A673 (cell line): Measurements from ENCODE around the gene SLC52A1.

Experiments
- EZH2 ChIP-seq: fragments of 200-600 bp; sonication (generic); IDR thresholded peaks from 2 replicates; pipeline ENCODE4 v1.6.1; 2017; ENCODE audit warnings: borderline replicate concordance, low read depth, mild to moderate bottlenecking, mixed read lengths, antibody characterized with exemption, low read length; ENCODE audit not compliant: poor library complexity, severe bottlenecking
- TF ChIP-seq, protein P1 (sequence below): fragments of 300-800, 200-600 bp; sonication (generic); conservative IDR thresholded peaks from 2 replicates; pipeline ENCODE4 v1.5.1; 2017; ENCODE audit warnings: low read depth, mild to moderate bottlenecking, antibody characterized with exemption, low read length, moderate library complexity, mixed read lengths

- TF ChIP-seq EZH2 = no peak
- TF ChIP-seq, protein P1, sequence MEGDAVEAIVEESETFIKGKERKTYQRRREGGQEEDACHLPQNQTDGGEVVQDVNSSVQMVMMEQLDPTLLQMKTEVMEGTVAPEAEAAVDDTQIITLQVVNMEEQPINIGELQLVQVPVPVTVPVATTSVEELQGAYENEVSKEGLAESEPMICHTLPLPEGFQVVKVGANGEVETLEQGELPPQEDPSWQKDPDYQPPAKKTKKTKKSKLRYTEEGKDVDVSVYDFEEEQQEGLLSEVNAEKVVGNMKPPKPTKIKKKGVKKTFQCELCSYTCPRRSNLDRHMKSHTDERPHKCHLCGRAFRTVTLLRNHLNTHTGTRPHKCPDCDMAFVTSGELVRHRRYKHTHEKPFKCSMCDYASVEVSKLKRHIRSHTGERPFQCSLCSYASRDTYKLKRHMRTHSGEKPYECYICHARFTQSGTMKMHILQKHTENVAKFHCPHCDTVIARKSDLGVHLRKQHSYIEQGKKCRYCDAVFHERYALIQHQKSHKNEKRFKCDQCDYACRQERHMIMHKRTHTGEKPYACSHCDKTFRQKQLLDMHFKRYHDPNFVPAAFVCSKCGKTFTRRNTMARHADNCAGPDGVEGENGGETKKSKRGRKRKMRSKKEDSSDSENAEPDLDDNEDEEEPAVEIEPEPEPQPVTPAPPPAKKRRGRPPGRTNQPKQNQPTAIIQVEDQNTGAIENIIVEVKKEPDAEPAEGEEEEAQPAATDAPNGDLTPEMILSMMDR = no peak
Observed at GRCh38 chr17:4998732-4999429, 36.3 kb downstream of the SLC52A1 start.
